HCT116 (cell line): Measurements from ENCODE around the gene PGBD2. TPM values are rescaled to one million over a fixed set of nuclear protein-coding genes. Genes with fewer than 3 reads are reported as not detected.

Experiments
- ATAC-seq: fragments of 200-7000 bp; cut with Tn5 transposase; 2 replicates; pipeline ENCODE4 v1.9.1; 2020; ENCODE audit warnings: mild to moderate bottlenecking, moderate library complexity
- BruUV-seq: library from RNA; stranded (reverse); fragments of 400-500 nt; replicated peaks from 2 replicates; lab custom pipeline; 2021; lab: Mats Ljungman, UMichigan
- CTCF ChIA-PET: fragments of 300-600 bp; sonication (Branson Sonifier 250); formaldehyde crosslinking; loops from one replicate; lab custom pipeline; 2021; ENCODE audit warnings: antibody characterized with exemption; lab: Charles Lee
- POLR2A ChIA-PET: fragments of 300-600, 350-600 bp; sonication (Branson Sonifier 250); formaldehyde crosslinking; loops from one replicate; lab custom pipeline; 2021; ENCODE audit warnings: antibody characterized with exemption; lab: Charles Lee
- RAD21 ChIA-PET, 2 experiments: fragments of 300-600 bp; sonication (Branson Sonifier 250); formaldehyde crosslinking; loops; one replicate each; lab custom pipeline; 2023; ENCODE audit warnings: low total read pairs in 2 of 2; ENCODE audit not compliant: uncharacterized antibody in 2 of 2, unreplicated experiment in 2 of 2, low non-redundant PET in 1 of 2; lab: Charles Lee
- DNase-seq: peaks from one replicate; pipeline ENCODE4 v3.0.0-alpha.2; 2010; ENCODE audit warnings: low read depth, low spot score
- H2AFZ ChIP-seq: fragments of 200-600 bp; shearing (Covaris generic), sonication (generic); 2 replicates; pipeline ENCODE4 v1.6.1; 2017; ENCODE audit warnings: low read depth, mixed run types, mixed read lengths, antibody characterized with exemption, low read length; ENCODE audit not compliant: poor library complexity, severe bottlenecking
- H3K27ac ChIP-seq: 2 replicates; pipeline ENCODE4 v1.5.1; 2012; ENCODE audit warnings: low read depth, low read length
- H3K27me3 ChIP-seq: fragments of 200-600 bp; sonication (generic); 2 replicates; pipeline ENCODE4 v1.6.1; 2016; ENCODE audit warnings: mixed run types, low read length, mixed read lengths; ENCODE audit not compliant: insufficient read depth
- H3K36me3 ChIP-seq, 2 experiments: fragments of 200-500 bp in 1 of 2; fragments of 200-600 bp in 1 of 2; sonication (Bioruptor generic) in 1 of 2; sonication (generic) in 1 of 2; 2 replicates each; pipeline versions ENCODE4 v1.5.1 to v1.6.1; 2014 to 2016; ENCODE audit warnings: low read length in 2 of 2, inconsistent platforms in 1 of 2, mixed read lengths in 1 of 2, mixed run types in 1 of 2; ENCODE audit not compliant: insufficient read depth in 2 of 2, control insufficient read depth in 1 of 2
- H3K4me1 ChIP-seq, 2 experiments: fragments of 200-600 bp in 1 of 2; sonication (generic) in 1 of 2; 2 replicates each; pipeline versions ENCODE4 v1.5.1 to v1.6.1; 2012 to 2017; ENCODE audit warnings: low read length in 2 of 2, inconsistent platforms in 1 of 2, mild to moderate bottlenecking in 1 of 2, mixed read lengths in 1 of 2, mixed run types in 1 of 2, moderate library complexity in 1 of 2; ENCODE audit not compliant: insufficient read depth in 2 of 2, control insufficient read depth in 1 of 2
- H3K4me2 ChIP-seq: fragments of 200-600 bp; sonication (generic); 2 replicates; pipeline ENCODE4 v1.6.1; 2017; ENCODE audit warnings: mixed run types, low read length, mixed read lengths
- H3K4me3 ChIP-seq, 2 experiments: fragments of 200-600 bp in 1 of 2; sonication (generic) in 1 of 2; replicated peaks in 1 of 2; 2 replicates each; pipeline ENCODE4 v1.5.1; 2011 to 2016; ENCODE audit warnings: low read length in 2 of 2, control low read depth in 1 of 2, low read depth in 1 of 2, mild to moderate bottlenecking in 1 of 2, mixed read lengths in 1 of 2, mixed run types in 1 of 2
- H3K79me2 ChIP-seq: fragments of 200-600 bp; sonication (generic); 2 replicates; pipeline ENCODE4 v1.6.1; 2017; ENCODE audit warnings: mild to moderate bottlenecking, mixed run types, low read length, moderate library complexity, mixed read lengths; ENCODE audit not compliant: insufficient read depth
- H3K9ac ChIP-seq: fragments of 200-600 bp; sonication (generic); 2 replicates; pipeline ENCODE4 v1.6.1; 2016; ENCODE audit warnings: low read length, mixed read lengths
- H3K9me2 ChIP-seq: fragments of 200-600 bp; sonication (generic), shearing (Covaris generic); 2 replicates; pipeline ENCODE4 v1.6.1; 2017; ENCODE audit warnings: mixed run types, mild to moderate bottlenecking, moderate library complexity; ENCODE audit not compliant: insufficient read depth
- H3K9me3 ChIP-seq, 2 experiments: fragments of 200-500 bp in 1 of 2; fragments of 200-600 bp in 1 of 2; sonication (Bioruptor generic) in 1 of 2; sonication (generic) in 1 of 2; 2 replicates each; pipeline ENCODE4 v1.6.1; 2014 to 2017; ENCODE audit warnings: low read length in 2 of 2, mixed read lengths in 2 of 2, inconsistent platforms in 1 of 2, low read depth in 1 of 2, mild to moderate bottlenecking in 1 of 2, mixed run types in 1 of 2, moderate library complexity in 1 of 2; ENCODE audit not compliant: control insufficient read depth in 1 of 2, insufficient read depth in 1 of 2
- H4K20me1 ChIP-seq: fragments of 200-600 bp; sonication (generic), shearing (Covaris generic); 2 replicates; pipeline ENCODE4 v1.6.1; 2017; ENCODE audit warnings: mixed run types, mild to moderate bottlenecking, moderate library complexity; ENCODE audit not compliant: insufficient read depth
- CBX3 ChIP-seq: IDR thresholded peaks from 2 replicates; pipeline ENCODE4 v1.6.1; 2012; ENCODE audit warnings: low read depth
- EZH2phosphoT487 ChIP-seq: fragments of 200-600 bp; IDR thresholded peaks from 2 replicates; pipeline ENCODE4 v1.6.1; 2018; ENCODE audit warnings: antibody characterized with exemption, borderline replicate concordance
- SRF ChIP-seq: IDR thresholded peaks from 2 replicates; pipeline ENCODE4 v1.6.1; 2012; ENCODE audit warnings: low read depth
- intact Hi-C: fragments of 100-400 bp; cut with micrococcal nuclease; formaldehyde crosslinking; loops from 2 replicates; pipeline ENCODE4 v1.10.0; 2022
- total RNA-seq: library from RNA; stranded (reverse); gene quantifications from one replicate; pipeline ENCODE4 v1.2.1, GENCODE V29; 2021; ENCODE audit not compliant: unreplicated experiment
- TF ChIP-seq, protein P1 (sequence below), 3 experiments: fragments of 200-600 bp in 1 of 3; sonication (generic) in 1 of 3; IDR thresholded peaks in 2 of 3; conservative IDR thresholded peaks in 1 of 3; 2 replicates each; pipeline ENCODE4 v1.5.1; 2012 to 2017; ENCODE audit warnings: low read depth in 2 of 3, low read length in 2 of 3, antibody characterized with exemption in 1 of 3, borderline replicate concordance in 1 of 3, control low read depth in 1 of 3, mild to moderate bottlenecking in 1 of 3, mixed read lengths in 1 of 3, mixed run types in 1 of 3, moderate library complexity in 1 of 3; ENCODE audit not compliant: insufficient read depth in 1 of 3

The PGBD2 gene
- total RNA-seq, 1 experiment from 2014 or later = 5.1 TPM

DNA sequence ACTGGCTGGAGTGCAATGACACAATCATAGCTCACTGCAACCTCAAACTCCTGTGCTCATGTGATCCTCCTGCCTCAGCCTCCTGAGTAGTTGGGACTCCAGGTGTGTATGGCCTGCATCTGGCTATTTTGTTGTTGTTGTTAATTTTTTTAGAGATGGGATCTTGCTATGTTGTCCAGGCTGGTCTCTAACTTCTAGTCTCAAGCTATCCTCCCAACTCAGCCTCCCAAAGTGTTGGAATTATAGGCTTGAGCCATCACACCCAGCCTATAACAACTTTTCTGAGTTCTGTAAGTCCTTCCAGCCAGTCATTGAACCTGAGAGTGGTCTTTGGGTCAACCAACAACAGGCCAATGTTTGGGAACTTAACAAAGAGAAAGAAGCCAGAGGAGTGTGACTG is 11.2 kb upstream of the PGBD2 start (continued):
- no peak for TF ChIP-seq CBX3
- no peak for TF ChIP-seq EZH2phosphoT487
- no peak for TF ChIP-seq SRF

DNA sequence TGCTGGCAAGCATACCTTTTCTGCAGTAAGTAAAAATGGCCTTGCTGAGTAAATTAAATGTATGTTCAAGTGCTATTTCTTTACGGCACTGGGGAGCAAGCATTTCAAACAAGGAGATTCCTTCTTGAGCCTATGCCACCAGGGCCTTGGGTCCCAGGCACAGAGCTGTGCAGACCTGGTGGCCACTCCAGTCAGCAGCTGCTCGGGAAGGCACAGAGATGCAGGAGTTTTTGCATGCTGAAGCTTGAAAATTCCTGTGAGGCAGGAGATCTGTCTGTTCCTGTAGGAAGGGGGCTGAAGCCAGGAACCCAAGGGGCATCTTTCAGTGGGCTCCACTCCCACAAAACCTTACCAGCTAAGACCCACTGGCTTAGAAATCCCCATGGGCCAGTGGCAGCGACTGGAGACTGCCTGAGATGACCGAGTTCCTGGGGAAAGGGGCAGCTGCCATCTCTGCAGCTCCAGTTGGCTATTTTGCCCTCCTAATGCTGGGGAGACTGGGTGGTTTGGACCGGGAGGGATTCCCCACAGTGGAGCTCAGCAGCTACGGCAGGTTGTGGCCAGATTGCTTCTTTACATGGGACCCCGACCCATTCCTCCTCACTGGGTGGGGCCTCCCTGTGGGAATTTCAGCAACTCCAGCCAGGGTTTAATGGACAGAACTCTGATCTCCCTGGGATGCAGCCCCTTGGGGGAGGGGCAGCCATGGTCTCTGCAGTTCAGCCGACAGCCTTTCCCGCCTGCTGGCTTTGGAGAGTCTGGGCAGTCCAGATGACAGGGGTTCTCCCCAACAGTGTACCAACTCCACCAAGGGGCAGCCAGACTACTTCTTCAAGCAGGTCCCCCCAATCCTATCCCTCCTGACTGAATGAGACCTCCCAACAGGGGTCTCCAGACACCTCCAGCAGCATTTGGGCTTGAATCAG is 8.4 kb upstream of the PGBD2 start:
- DNase-seq (no peak), ATAC-seq (no peak)
- H3K27me3 ChIP-seq = 0 out of 2 replicates have a peak, but pooled peaks cover 3% of the 10 kb centered on the region
- no peak overlapping the region for H3K27ac ChIP-seq
- RAD21 ChIA-PET = no interaction called here
- H4K20me1 ChIP-seq = no peaks in the 10 kb centered on the region
- no peaks in the 10 kb centered on the region for H3K4me1 ChIP-seq
- POLR2A ChIA-PET = no interaction called here
- no TSS peak for BruUV-seq
- H3K4me3 ChIP-seq = no peak overlapping the region
- no peak overlapping the region for H3K9ac ChIP-seq
- TF ChIP-seq, protein P1, sequence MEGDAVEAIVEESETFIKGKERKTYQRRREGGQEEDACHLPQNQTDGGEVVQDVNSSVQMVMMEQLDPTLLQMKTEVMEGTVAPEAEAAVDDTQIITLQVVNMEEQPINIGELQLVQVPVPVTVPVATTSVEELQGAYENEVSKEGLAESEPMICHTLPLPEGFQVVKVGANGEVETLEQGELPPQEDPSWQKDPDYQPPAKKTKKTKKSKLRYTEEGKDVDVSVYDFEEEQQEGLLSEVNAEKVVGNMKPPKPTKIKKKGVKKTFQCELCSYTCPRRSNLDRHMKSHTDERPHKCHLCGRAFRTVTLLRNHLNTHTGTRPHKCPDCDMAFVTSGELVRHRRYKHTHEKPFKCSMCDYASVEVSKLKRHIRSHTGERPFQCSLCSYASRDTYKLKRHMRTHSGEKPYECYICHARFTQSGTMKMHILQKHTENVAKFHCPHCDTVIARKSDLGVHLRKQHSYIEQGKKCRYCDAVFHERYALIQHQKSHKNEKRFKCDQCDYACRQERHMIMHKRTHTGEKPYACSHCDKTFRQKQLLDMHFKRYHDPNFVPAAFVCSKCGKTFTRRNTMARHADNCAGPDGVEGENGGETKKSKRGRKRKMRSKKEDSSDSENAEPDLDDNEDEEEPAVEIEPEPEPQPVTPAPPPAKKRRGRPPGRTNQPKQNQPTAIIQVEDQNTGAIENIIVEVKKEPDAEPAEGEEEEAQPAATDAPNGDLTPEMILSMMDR (IDR thresholded peaks at IDR 0.05 in 2 of 3, conservative IDR thresholded peaks at IDR 0.05 in 1 of 3; ENCODE audit: borderline replicate concordance in 1 of 3, insufficient read depth in 1 of 3, low read depth in 2 of 3, low read length in 2 of 3) = no peak
- no peaks in the 10 kb centered on the region for H3K36me3 ChIP-seq
- CTCF ChIA-PET = no interaction called here
- H3K4me2 ChIP-seq = no peak overlapping the region
- no peaks in the 10 kb centered on the region for H3K9me2 ChIP-seq
- no peaks in the 10 kb centered on the region for H3K9me3 ChIP-seq
- H3K79me2 ChIP-seq = no peaks in the 10 kb centered on the region
- intact Hi-C loops = no loop called here
- H2AFZ ChIP-seq = no peak overlapping the region
